ENCODE results near the gene SLC8B1.

Gene SLC8B1

GRCh38 chr12:113318900-113319628 is 15.8 kb downstream of the SLC8B1 start:
- WGBS (ENCODE audit: extremely low coverage, insufficient coverage, insufficient read length) = no CpG with 5 or more reads among the region's 15 CpGs
- Histone ChIP-seq H3K9me3 (ENCODE audit: insufficient read depth, low read depth, low read length) (peaks cover 6% of the 10 kb centered on the region), H3K4ac (ENCODE audit: low read depth, low read length) (no peak overlapping the region), H2AFZ (ENCODE audit: insufficient read depth, low read length, poor library complexity) (no peak overlapping the region), H3K27me3 (ENCODE audit: insufficient read depth, low read length) (no peaks in the 10 kb centered on the region), H2BK12ac (ENCODE audit: low read length) (no peak overlapping the region), H3K18ac (ENCODE audit: low read length) (no peak overlapping the region), H3K27ac (ENCODE audit: low read depth, low read length) (no peak overlapping the region), H3K23ac (ENCODE audit: low read length) (peak overlapping the region; percentile 54), H3K14ac (ENCODE audit: low read length) (no peak overlapping the region), H4K12ac (ENCODE audit: low read depth, low read length) (no peak overlapping the region), H3K79me1 (ENCODE audit: low read length) (no peaks in the 10 kb centered on the region), H2BK120ac (ENCODE audit: insufficient read depth, low read length, poor library complexity) (no peak overlapping the region), H3K79me2 (ENCODE audit: control insufficient read depth, insufficient read depth, low read length, poor library complexity) (no peaks in the 10 kb centered on the region), H3K36me3 (ENCODE audit: control insufficient read depth in 1 of 2, insufficient read depth in 2 of 2, low read length in 2 of 2) (peaks cover 13 to 18% of the 10 kb centered on the region in 2 experiments), H3K4me2 (ENCODE audit: low read length) (no peak overlapping the region), H2AK5ac (ENCODE audit: low read length) (no peak overlapping the region), H4K8ac (ENCODE audit: low read depth, low read length) (no peak overlapping the region), H3K4me1 (ENCODE audit: control insufficient read depth in 1 of 2, insufficient read depth in 2 of 2, low read length in 2 of 2) (peaks cover 0 to 10% of the 10 kb centered on the region in 2 experiments), H3K4me3 (ENCODE audit: low read depth, low read length) (no peak overlapping the region), H3K9ac (ENCODE audit: low read length) (no peak overlapping the region), H4K91ac (ENCODE audit: low read depth, low read length) (no peak overlapping the region), H2BK5ac (ENCODE audit: low read depth, low read length, poor library complexity) (no peak overlapping the region)
- no peak for DNase-seq

- Histone ChIP-seq H2AK5ac (ENCODE audit: low read length) (no peak overlapping the region), H2BK12ac (ENCODE audit: low read length) (no peak overlapping the region), H3K4me1 (ENCODE audit: control insufficient read depth in 1 of 2, insufficient read depth in 2 of 2, low read length in 2 of 2) (peaks cover 0 to 11% of the 10 kb centered on the region in 2 experiments), H3K79me1 (ENCODE audit: low read length) (no peaks in the 10 kb centered on the region), H4K12ac (ENCODE audit: low read depth, low read length) (no peak overlapping the region), H3K18ac (ENCODE audit: low read length) (no peak overlapping the region), H3K36me3 (ENCODE audit: control insufficient read depth in 1 of 2, insufficient read depth in 2 of 2, low read length in 2 of 2) (peaks cover 13 to 18% of the 10 kb centered on the region in 2 experiments), H2BK120ac (ENCODE audit: insufficient read depth, low read length, poor library complexity) (no peak overlapping the region), H3K4me3 (ENCODE audit: low read depth, low read length) (no peak overlapping the region), H3K23ac (ENCODE audit: low read length) (no peak overlapping the region), H2BK5ac (ENCODE audit: low read depth, low read length, poor library complexity) (no peak overlapping the region), H4K91ac (ENCODE audit: low read depth, low read length) (no peak overlapping the region), H3K27ac (ENCODE audit: low read depth, low read length) (no peak overlapping the region), H3K4me2 (ENCODE audit: low read length) (no peak overlapping the region), H3K79me2 (ENCODE audit: control insufficient read depth, insufficient read depth, low read length, poor library complexity) (no peaks in the 10 kb centered on the region), H4K8ac (ENCODE audit: low read depth, low read length) (no peak overlapping the region), H3K9ac (ENCODE audit: low read length) (no peak overlapping the region), H3K9me3 (ENCODE audit: insufficient read depth, low read depth, low read length) (peaks cover 6% of the 10 kb centered on the region), H3K27me3 (ENCODE audit: insufficient read depth, low read length) (no peaks in the 10 kb centered on the region), H3K14ac (ENCODE audit: low read length) (no peak overlapping the region), H2AFZ (ENCODE audit: insufficient read depth, low read length, poor library complexity) (no peak overlapping the region), H3K4ac (ENCODE audit: low read depth, low read length) (no peak overlapping the region)
- no CpG with 5 or more reads among the region's 4 CpGs for WGBS (ENCODE audit: extremely low coverage, insufficient coverage, insufficient read length)
- DNase-seq = no peak
Measured at GRCh38 chr12:113318046-113318656, 16.8 kb downstream of the SLC8B1 start.

GRCh38 chr12:113317122-113317521 is 17.8 kb downstream of the SLC8B1 start:
- H3K4me2 ChIP-seq (ENCODE audit: low read length) = no peak overlapping the region
- no peak overlapping the region for H3K18ac ChIP-seq (ENCODE audit: low read length)
- no peak for DNase-seq
- no peak overlapping the region for H3K14ac ChIP-seq (ENCODE audit: low read length)
- H3K4me1 ChIP-seq (ENCODE audit: control insufficient read depth in 1 of 2, insufficient read depth in 2 of 2, low read length in 2 of 2) = peaks cover 0 to 11% of the 10 kb centered on the region in 2 experiments
- H2AFZ ChIP-seq (ENCODE audit: insufficient read depth, low read length, poor library complexity) = no peak overlapping the region
- peaks cover 13 to 19% of the 10 kb centered on the region in 2 experiments for H3K36me3 ChIP-seq (ENCODE audit: control insufficient read depth in 1 of 2, insufficient read depth in 2 of 2, low read length in 2 of 2)
- H2BK120ac ChIP-seq (ENCODE audit: insufficient read depth, low read length, poor library complexity) = no peak overlapping the region
- no peak overlapping the region for H3K4me3 ChIP-seq (ENCODE audit: low read depth, low read length)
- H4K12ac ChIP-seq (ENCODE audit: low read depth, low read length) = no peak overlapping the region
- H2AK5ac ChIP-seq (ENCODE audit: low read length) = no peak overlapping the region
- no CpG with 5 or more reads among the region's 6 CpGs for WGBS (ENCODE audit: extremely low coverage, insufficient coverage, insufficient read length)
- peaks cover 6% of the 10 kb centered on the region for H3K9me3 ChIP-seq (ENCODE audit: insufficient read depth, low read depth, low read length)
- no peak overlapping the region for H4K91ac ChIP-seq (ENCODE audit: low read depth, low read length)
- H2BK5ac ChIP-seq (ENCODE audit: low read depth, low read length, poor library complexity) = no peak overlapping the region
- no peak overlapping the region for H4K8ac ChIP-seq (ENCODE audit: low read depth, low read length)
- H3K79me2 ChIP-seq (ENCODE audit: control insufficient read depth, insufficient read depth, low read length, poor library complexity) = no peaks in the 10 kb centered on the region
- H3K4ac ChIP-seq (ENCODE audit: low read depth, low read length) = no peak overlapping the region
- no peaks in the 10 kb centered on the region for H3K27me3 ChIP-seq (ENCODE audit: insufficient read depth, low read length)
- H3K9ac ChIP-seq (ENCODE audit: low read length) = no peak overlapping the region
- no peak overlapping the region for H3K23ac ChIP-seq (ENCODE audit: low read length)
- no peak overlapping the region for H2BK12ac ChIP-seq (ENCODE audit: low read length)
- H3K79me1 ChIP-seq (ENCODE audit: low read length) = no peaks in the 10 kb centered on the region
- H3K27ac ChIP-seq (ENCODE audit: low read depth, low read length) = no peak overlapping the region

- no peak overlapping the region for H2BK120ac ChIP-seq (ENCODE audit: insufficient read depth, low read length, poor library complexity)
- WGBS (ENCODE audit: extremely low coverage, insufficient coverage, insufficient read length) = no CpG with 5 or more reads among the region's 7 CpGs
- H2BK5ac ChIP-seq (ENCODE audit: low read depth, low read length, poor library complexity) = no peak overlapping the region
- peaks cover 5% of the 10 kb centered on the region for H3K9me3 ChIP-seq (ENCODE audit: insufficient read depth, low read depth, low read length)
- H3K79me2 ChIP-seq (ENCODE audit: control insufficient read depth, insufficient read depth, low read length, poor library complexity) = no peaks in the 10 kb centered on the region
- no peak overlapping the region for H2AK5ac ChIP-seq (ENCODE audit: low read length)
- H3K4me2 ChIP-seq (ENCODE audit: low read length) = no peak overlapping the region
- no peak for DNase-seq
- no peaks in the 10 kb centered on the region for H3K79me1 ChIP-seq (ENCODE audit: low read length)
- H3K18ac ChIP-seq (ENCODE audit: low read length) = no peak overlapping the region
- H3K27ac ChIP-seq (ENCODE audit: low read depth, low read length) = no peak overlapping the region
- no peaks in the 10 kb centered on the region for H3K27me3 ChIP-seq (ENCODE audit: insufficient read depth, low read length)
- peaks cover 0 to 11% of the 10 kb centered on the region in 2 experiments for H3K4me1 ChIP-seq (ENCODE audit: control insufficient read depth in 1 of 2, insufficient read depth in 2 of 2, low read length in 2 of 2)
- H3K4ac ChIP-seq (ENCODE audit: low read depth, low read length) = no peak overlapping the region
- no peak overlapping the region for H3K4me3 ChIP-seq (ENCODE audit: low read depth, low read length)
- no peak overlapping the region for H2BK12ac ChIP-seq (ENCODE audit: low read length)
- H3K23ac ChIP-seq (ENCODE audit: low read length) = no peak overlapping the region
- H3K9ac ChIP-seq (ENCODE audit: low read length) = no peak overlapping the region
- no peak overlapping the region for H3K14ac ChIP-seq (ENCODE audit: low read length)
- H4K12ac ChIP-seq (ENCODE audit: low read depth, low read length) = no peak overlapping the region
- no peak overlapping the region for H4K91ac ChIP-seq (ENCODE audit: low read depth, low read length)
- H2AFZ ChIP-seq (ENCODE audit: insufficient read depth, low read length, poor library complexity) = no peak overlapping the region
- H3K36me3 ChIP-seq (ENCODE audit: control insufficient read depth in 1 of 2, insufficient read depth in 2 of 2, low read length in 2 of 2) = peaks cover 13 to 19% of the 10 kb centered on the region in 2 experiments
- no peak overlapping the region for H4K8ac ChIP-seq (ENCODE audit: low read depth, low read length)
Measured at GRCh38 chr12:113316155-113316554, 18.8 kb downstream of the SLC8B1 start.

Data from trophoblast cell (in vitro differentiated cells and primary cell).